ENCODE measurements around the gene KBTBD3.
A peak's percentile ranks its signal among the peaks of the same experiment; 100 is the strongest.

The KBTBD3 gene

DNA sequence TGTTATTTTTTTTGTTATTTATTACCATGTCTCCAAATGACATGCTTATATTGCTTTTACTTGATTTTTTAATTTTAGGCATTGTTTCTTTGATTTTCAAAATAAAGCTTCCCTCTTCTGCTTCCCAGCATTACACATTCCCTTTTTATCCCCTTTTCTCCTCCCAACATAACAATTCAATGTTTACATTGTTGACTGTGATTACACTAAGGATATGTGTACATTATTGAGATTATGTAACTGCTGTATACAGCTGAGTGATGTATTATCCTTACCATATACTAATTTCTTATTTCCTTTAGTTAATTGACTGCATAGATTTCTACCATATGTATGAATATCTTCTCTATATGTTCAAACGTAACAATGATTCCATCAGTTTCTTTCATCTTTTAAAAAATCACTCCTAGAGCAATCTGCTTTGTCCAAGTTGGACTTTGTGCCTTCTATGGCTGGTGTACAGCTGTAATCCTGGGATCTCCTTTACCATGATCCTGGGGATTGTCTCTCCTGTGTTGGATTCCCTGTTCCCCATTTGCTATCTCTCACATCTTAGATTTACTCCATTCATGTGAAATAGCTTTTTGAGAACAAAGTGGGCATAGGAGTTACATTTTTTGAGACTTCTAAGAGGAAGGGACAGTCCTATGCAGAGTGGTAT is 21.9 kb upstream of the KBTBD3 start:
- DNase-seq (ENCODE audit: extremely low spot score) = no peak
- TF ChIP-seq, protein P1, sequence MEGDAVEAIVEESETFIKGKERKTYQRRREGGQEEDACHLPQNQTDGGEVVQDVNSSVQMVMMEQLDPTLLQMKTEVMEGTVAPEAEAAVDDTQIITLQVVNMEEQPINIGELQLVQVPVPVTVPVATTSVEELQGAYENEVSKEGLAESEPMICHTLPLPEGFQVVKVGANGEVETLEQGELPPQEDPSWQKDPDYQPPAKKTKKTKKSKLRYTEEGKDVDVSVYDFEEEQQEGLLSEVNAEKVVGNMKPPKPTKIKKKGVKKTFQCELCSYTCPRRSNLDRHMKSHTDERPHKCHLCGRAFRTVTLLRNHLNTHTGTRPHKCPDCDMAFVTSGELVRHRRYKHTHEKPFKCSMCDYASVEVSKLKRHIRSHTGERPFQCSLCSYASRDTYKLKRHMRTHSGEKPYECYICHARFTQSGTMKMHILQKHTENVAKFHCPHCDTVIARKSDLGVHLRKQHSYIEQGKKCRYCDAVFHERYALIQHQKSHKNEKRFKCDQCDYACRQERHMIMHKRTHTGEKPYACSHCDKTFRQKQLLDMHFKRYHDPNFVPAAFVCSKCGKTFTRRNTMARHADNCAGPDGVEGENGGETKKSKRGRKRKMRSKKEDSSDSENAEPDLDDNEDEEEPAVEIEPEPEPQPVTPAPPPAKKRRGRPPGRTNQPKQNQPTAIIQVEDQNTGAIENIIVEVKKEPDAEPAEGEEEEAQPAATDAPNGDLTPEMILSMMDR (IDR thresholded peaks at IDR 0.05; ENCODE audit: control extremely low read depth, extremely low read depth, low read depth, missing control alignments) = no peak
- CTCF ChIA-PET = interaction anchor here (0.8 to 3.3 kb wide), 6 partner anchors 8 to 34 kb away, joined by 3 to 12 read pairs (median 4); no protein-coding TSS in a partner anchor
- POLR2A ChIA-PET = no interaction called here

DNA sequence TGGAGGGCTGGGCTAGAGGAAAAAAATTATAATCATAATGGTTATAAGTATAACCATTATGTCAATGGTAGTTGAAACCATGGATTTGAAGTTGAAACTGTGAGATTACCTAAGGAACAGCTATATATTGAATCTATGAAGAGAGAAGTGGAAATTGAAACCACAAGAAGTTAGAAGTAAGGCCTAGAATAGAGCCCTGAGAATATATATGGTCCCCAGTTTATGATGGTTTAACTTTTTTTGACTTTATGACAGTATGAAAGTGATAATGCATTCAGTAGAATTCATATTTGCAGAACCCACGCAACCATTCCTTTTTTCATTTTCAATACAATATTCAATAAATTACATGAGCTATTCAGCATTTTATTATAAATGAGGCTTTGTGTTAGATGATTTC is 15.3 kb upstream of the KBTBD3 start:
- POLR2A ChIA-PET = no interaction called here
- DNase-seq (ENCODE audit: extremely low spot score) = no peak
- CTCF ChIA-PET = interaction anchor here (0.9 to 3.4 kb wide), 9 partner anchors 9 to 64 kb away, joined by 3 to 15 read pairs (median 4); no protein-coding TSS in a partner anchor
- TF ChIP-seq, protein P1 (IDR thresholded peaks at IDR 0.05; ENCODE audit: control extremely low read depth, extremely low read depth, low read depth, missing control alignments) = no peak

DNA sequence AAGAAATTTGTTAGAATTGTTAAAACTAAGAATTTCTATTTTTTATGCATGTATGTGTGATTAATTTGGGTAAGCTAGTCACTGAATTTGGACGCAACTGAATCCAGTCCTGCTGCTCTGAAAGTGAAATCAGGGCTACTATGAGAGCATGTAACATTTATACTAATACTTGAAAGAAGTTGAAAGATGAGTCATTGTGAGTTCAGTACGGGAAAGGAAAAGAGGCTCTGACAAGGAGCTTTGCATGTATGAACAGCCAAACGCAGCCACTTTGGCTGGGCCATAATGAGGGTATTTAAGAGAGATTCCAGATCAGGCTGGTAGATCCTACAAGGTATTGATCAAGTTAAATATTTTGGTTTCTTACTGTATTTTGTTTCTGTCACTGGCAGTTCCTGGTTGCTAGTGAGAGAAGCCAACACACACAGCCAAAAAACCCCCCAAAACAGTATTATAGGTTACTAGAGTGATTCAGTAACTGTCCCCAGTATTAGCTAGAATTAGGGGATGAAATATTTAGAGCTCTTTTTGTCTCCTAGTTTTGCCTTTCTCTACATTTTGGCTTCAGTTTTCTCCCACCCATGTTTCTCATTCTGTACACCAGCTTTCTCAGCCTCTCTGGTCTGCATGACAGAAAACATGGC is 14.5 kb upstream of the KBTBD3 start:
- ChIA-PET POLR2A (interaction anchor here (1.0 to 1.2 kb wide), 2 partner anchors 13 to 15 kb away, joined by 3 to 4 read pairs; partner anchors contain the start of genes AASDHPPT and KBTBD3), CTCF (interaction anchor here (0.9 to 3.4 kb wide), 9 partner anchors 9 to 46 kb away, joined by 3 to 15 read pairs (median 4); partner anchors contain the start of genes AASDHPPT and KBTBD3)
- peak; percentile 48 for DNase-seq (ENCODE audit: extremely low spot score)
- TF ChIP-seq, protein P1 (IDR thresholded peaks at IDR 0.05; ENCODE audit: control extremely low read depth, extremely low read depth, low read depth, missing control alignments) = no peak

DNA sequence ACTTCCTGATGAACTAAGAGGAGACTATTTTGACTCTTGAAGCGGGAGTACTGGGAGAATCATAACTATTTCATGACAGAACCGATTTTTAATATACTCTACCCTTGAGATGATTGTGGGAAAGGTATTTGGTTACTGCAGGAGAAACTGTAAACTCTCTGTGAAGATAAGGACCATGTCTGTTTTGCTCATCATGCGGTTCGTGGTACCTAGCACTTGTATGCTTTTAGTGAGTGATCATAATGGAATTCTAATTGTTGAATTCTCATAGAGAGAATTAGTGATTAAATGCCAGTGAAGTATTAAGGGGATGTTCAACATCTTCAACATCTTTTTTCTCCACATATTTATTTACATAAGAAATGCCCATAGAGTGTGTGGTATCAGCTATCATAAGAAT is 11.7 kb upstream of the KBTBD3 start:
- TF ChIP-seq, protein P1 (IDR thresholded peaks at IDR 0.05; ENCODE audit: control extremely low read depth, extremely low read depth, low read depth, missing control alignments) = no peak
- no peak for DNase-seq (ENCODE audit: extremely low spot score)
- POLR2A ChIA-PET = no interaction called here
- CTCF ChIA-PET = interaction anchor here (0.8 kb wide), 1 partner anchor 10 kb away, joined by 3 read pairs; no protein-coding TSS in a partner anchor

DNA sequence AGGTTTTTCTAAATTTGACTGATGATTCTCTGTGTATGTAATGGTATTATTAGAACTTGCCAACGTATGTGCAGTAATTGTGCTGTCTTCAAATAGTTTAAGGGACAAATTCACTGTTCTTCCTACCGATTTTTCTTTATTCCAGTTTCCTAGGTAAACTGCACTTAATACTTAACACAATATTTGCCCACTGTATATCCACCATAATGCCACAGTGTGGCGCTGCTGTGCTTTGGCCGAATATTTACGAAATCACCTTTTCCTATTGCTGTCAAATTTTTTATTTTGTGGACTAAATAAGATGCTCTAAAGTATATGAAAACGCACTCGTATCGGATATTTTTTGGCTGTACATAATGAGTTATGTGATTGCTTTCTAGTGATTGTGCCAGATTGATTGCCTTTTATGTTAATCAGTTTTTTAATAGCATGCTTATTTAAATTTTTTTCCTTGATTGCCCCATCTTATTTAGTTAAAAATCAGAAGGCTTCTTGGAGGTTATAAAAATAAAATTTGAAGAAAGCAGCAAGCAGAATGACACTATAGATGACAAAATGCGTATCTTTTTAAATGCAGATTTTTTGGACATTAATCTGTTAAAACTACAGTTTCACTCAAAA is 10.8 kb upstream of the KBTBD3 start:
- CTCF ChIA-PET = interaction anchor here (0.7 to 3.6 kb wide), 18 partner anchors 10 to 952 kb away, joined by 3 to 26 read pairs (median 3); partner anchors contain the start of genes AASDHPPT and KBTBD3
- DNase-seq (ENCODE audit: extremely low spot score) = no peak
- POLR2A ChIA-PET = no interaction called here
- TF ChIP-seq, protein P1 (IDR thresholded peaks at IDR 0.05; ENCODE audit: control extremely low read depth, extremely low read depth, low read depth, missing control alignments) = peak; percentile 92

DNA sequence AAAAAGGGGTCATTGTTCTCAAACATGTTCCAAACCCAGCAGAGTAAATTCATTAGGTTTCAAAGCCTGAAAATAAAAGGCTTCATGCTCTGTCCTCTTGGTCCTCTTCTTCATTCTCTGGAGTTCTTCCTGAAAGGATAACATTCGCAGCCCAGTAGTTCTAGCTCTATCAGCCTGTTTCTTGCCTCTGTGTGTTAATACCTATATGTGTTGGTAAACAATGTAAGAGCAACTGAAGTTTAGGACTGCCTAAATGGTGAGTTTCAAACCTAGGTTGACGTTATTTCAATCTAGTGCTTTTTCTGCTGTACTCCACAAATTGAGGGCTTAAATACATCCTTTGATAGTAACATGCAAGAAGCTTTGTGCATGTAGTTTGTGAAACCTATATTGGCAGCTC is 9.7 kb upstream of the KBTBD3 start:
- TF ChIP-seq, protein P1 (IDR thresholded peaks at IDR 0.05; ENCODE audit: control extremely low read depth, extremely low read depth, low read depth, missing control alignments) = no peak
- ChIA-PET POLR2A (no interaction called here), CTCF (interaction anchor here (0.7 to 3.6 kb wide), 15 partner anchors 9 to 953 kb away, joined by 3 to 26 read pairs (median 3); partner anchors contain the start of genes AASDHPPT and KBTBD3)
- DNase-seq (ENCODE audit: extremely low spot score) = no peak
